H9 (cell line): Measurements from ENCODE around the gene MSH4. TPM values are rescaled to one million over a fixed set of nuclear protein-coding genes. Genes with fewer than 3 reads are reported as not detected.
"Not testable (repeated sequence)": the region's sequence is repeated elsewhere in the genome, so short reads cannot be mapped to it uniquely, and the experiment has no call there.

ENCODE experiments used
- DNase-seq: peaks from one replicate; pipeline ENCODE4 v3.0.0-alpha.2; 2017
- H2AFZ ChIP-seq: one replicate; pipeline ENCODE4 v1.6.1; 2013; ENCODE audit warnings: mild to moderate bottlenecking, low read length, control low read depth, moderate library complexity
- H2AK5ac ChIP-seq: 2 replicates; pipeline ENCODE4 v1.6.1; 2013; ENCODE audit warnings: low read length, control low read depth, mixed read lengths; ENCODE audit not compliant: insufficient read length
- H2BK120ac ChIP-seq: one replicate; pipeline ENCODE4 v1.6.1; 2013; ENCODE audit warnings: low read depth, mild to moderate bottlenecking, low read length, control low read depth, inconsistent platforms; ENCODE audit not compliant: poor library complexity, severe bottlenecking
- H2BK12ac ChIP-seq: 2 replicates; pipeline ENCODE4 v1.6.1; 2013; ENCODE audit warnings: low read length, control low read depth, mixed read lengths, low read depth; ENCODE audit not compliant: insufficient read length
- H2BK15ac ChIP-seq: 2 replicates; pipeline ENCODE4 v1.6.1; 2013; ENCODE audit warnings: low read depth, low read length, control low read depth
- H2BK20ac ChIP-seq: one replicate; pipeline ENCODE4 v1.6.1; 2013; ENCODE audit warnings: low read depth, mild to moderate bottlenecking, low read length, control low read depth, inconsistent platforms; ENCODE audit not compliant: poor library complexity, severe bottlenecking
- H2BK5ac ChIP-seq: 2 replicates; pipeline ENCODE4 v1.6.1; 2013; ENCODE audit warnings: low read length, control low read depth, mixed read lengths; ENCODE audit not compliant: insufficient read length
- H3K14ac ChIP-seq: 2 replicates; pipeline ENCODE4 v1.6.1; 2013; ENCODE audit warnings: low read length, control low read depth; ENCODE audit not compliant: insufficient read depth
- H3K18ac ChIP-seq: 2 replicates; pipeline ENCODE4 v1.6.1; 2013; ENCODE audit warnings: low read depth, mild to moderate bottlenecking, mixed read lengths, low read length, control low read depth; ENCODE audit not compliant: insufficient read length
- H3K23ac ChIP-seq: 2 replicates; pipeline ENCODE4 v1.6.1; 2013; ENCODE audit warnings: low read length, control low read depth, mixed read lengths, low read depth; ENCODE audit not compliant: insufficient read length
- H3K23me2 ChIP-seq: 2 replicates; pipeline ENCODE4 v1.6.1; 2013; ENCODE audit warnings: low read depth, mild to moderate bottlenecking, mixed read lengths, low read length, control low read depth; ENCODE audit not compliant: insufficient read length, poor library complexity, severe bottlenecking
- H3K27ac ChIP-seq: 2 replicates; pipeline ENCODE4 v1.5.1; 2013; ENCODE audit warnings: low read length, control low read depth, mixed read lengths, low read depth; ENCODE audit not compliant: insufficient read length
- H3K27me3 ChIP-seq: 2 replicates; pipeline ENCODE4 v1.6.1; 2013; ENCODE audit warnings: low read length, control low read depth, inconsistent platforms; ENCODE audit not compliant: insufficient read depth
- H3K4ac ChIP-seq: 2 replicates; pipeline ENCODE4 v1.6.1; 2013; ENCODE audit warnings: low read depth, mild to moderate bottlenecking, control low read depth, inconsistent platforms, low read length, moderate library complexity
- H3K4me1 ChIP-seq: 2 replicates; pipeline ENCODE4 v1.6.1; 2013; ENCODE audit warnings: low read length, control low read depth, inconsistent platforms; ENCODE audit not compliant: insufficient read depth
- H3K4me2 ChIP-seq: 2 replicates; pipeline ENCODE4 v1.6.1; 2013; ENCODE audit warnings: low read length, control low read depth, mixed read lengths; ENCODE audit not compliant: insufficient read length, insufficient read depth
- H3K56ac ChIP-seq: 2 replicates; pipeline ENCODE4 v1.6.1; 2013; ENCODE audit warnings: low read depth, mild to moderate bottlenecking, mixed read lengths, low read length, control low read depth; ENCODE audit not compliant: insufficient read length
- H3K79me1 ChIP-seq: 2 replicates; pipeline ENCODE4 v1.6.1; 2013; ENCODE audit warnings: low read depth, mild to moderate bottlenecking, moderate library complexity, low read length, control low read depth, inconsistent platforms; ENCODE audit not compliant: insufficient read depth, poor library complexity, severe bottlenecking
- H3K79me2 ChIP-seq: 2 replicates; pipeline ENCODE4 v1.6.1; 2013; ENCODE audit warnings: low read length, control low read depth, inconsistent platforms; ENCODE audit not compliant: insufficient read depth
- H3K9ac ChIP-seq: 2 replicates; pipeline ENCODE4 v1.6.1; 2013; ENCODE audit warnings: low read length, control low read depth, mixed read lengths; ENCODE audit not compliant: insufficient read length; ENCODE audit errors: extremely low read depth
- H3K9me3 ChIP-seq: one replicate; pipeline ENCODE4 v1.6.1; 2013; ENCODE audit warnings: low read depth, low read length, inconsistent platforms; ENCODE audit not compliant: control insufficient read depth
- H3T11ph ChIP-seq: one replicate; pipeline ENCODE4 v1.6.1; 2013; ENCODE audit warnings: mild to moderate bottlenecking, low read length, control low read depth, inconsistent platforms
- H4K20me1 ChIP-seq: one replicate; pipeline ENCODE4 v1.6.1; 2013; ENCODE audit not compliant: control insufficient read depth, insufficient read length, insufficient read depth
- H4K5ac ChIP-seq: 2 replicates; pipeline ENCODE4 v1.6.1; 2013; ENCODE audit warnings: low read depth, mild to moderate bottlenecking, mixed read lengths, low read length, control low read depth; ENCODE audit not compliant: insufficient read length
- H4K8ac ChIP-seq: replicated peaks from 2 replicates; pipeline ENCODE4 v1.6.1; 2013; ENCODE audit warnings: low read length, control low read depth, mixed read lengths, low read depth; ENCODE audit not compliant: insufficient read length
- H4K91ac ChIP-seq: 2 replicates; pipeline ENCODE4 v1.6.1; 2013; ENCODE audit warnings: low read depth, mild to moderate bottlenecking, moderate library complexity, mixed read lengths, low read length, control low read depth; ENCODE audit not compliant: insufficient read length
- H3K27ac Mint-ChIP-seq, 3 experiments: 2 replicates in 2 of 3; 3 replicates in 1 of 3; pipeline ENCODE4 v1.8.0; 2020 to 2021; ENCODE audit warnings: mixed read lengths in 3 of 3, mild to moderate bottlenecking in 1 of 3, moderate library complexity in 1 of 3
- H3K27me3 Mint-ChIP-seq: 2 replicates; pipeline ENCODE4 v1.8.0; 2021; ENCODE audit warnings: low read depth, mild to moderate bottlenecking, moderate library complexity, mixed read lengths
- H3K36me3 Mint-ChIP-seq, 3 experiments: 2 replicates in 2 of 3; 3 replicates in 1 of 3; pipeline ENCODE4 v1.8.0; 2020 to 2021; ENCODE audit warnings: low read depth in 3 of 3, mixed read lengths in 3 of 3; ENCODE audit not compliant: insufficient read depth in 1 of 3
- H3K4me1 Mint-ChIP-seq, 2 experiments: 2 replicates each; pipeline ENCODE4 v1.8.0; 2020; ENCODE audit warnings: mixed read lengths in 2 of 2
- H3K4me3 Mint-ChIP-seq, 2 experiments: 2 replicates in 1 of 2; 3 replicates in 1 of 2; pipeline ENCODE4 v1.8.0; 2020 to 2021; ENCODE audit warnings: mild to moderate bottlenecking in 2 of 2, mixed read lengths in 2 of 2, moderate library complexity in 1 of 2
- H3K9me3 Mint-ChIP-seq, 2 experiments: 2 replicates in 1 of 2; 3 replicates in 1 of 2; pipeline ENCODE4 v1.8.0; 2020; ENCODE audit warnings: mild to moderate bottlenecking in 2 of 2, mixed read lengths in 2 of 2, moderate library complexity in 1 of 2
- WGBS: extraction: QIAGEN DNeasy Blood & Tissue Kit; methylation state at CpG from one replicate; pipeline ENCODE4 v1.1.7; 2013; ENCODE audit warnings: missing lambda C conversion rate, low lambda C conversion rate, mixed read lengths; ENCODE audit not compliant: insufficient read length; ENCODE audit errors: extremely low coverage; 5-methylcytosine and 5-hydroxymethylcytosine counted together
- total RNA-seq: library from RNA; stranded (reverse); gene quantifications from 2 replicates; pipeline ENCODE4 v1.2.1, GENCODE V29; 2021

The MSH4 gene
- total RNA-seq, 1 experiment from 2014 or later, result 0.63 TPM

- not testable (repeated sequence) for DNase-seq, H4K5ac ChIP-seq, H3K23ac ChIP-seq, H4K91ac ChIP-seq, H2AK5ac ChIP-seq, H3K56ac ChIP-seq, H2BK5ac ChIP-seq, H3K27me3 ChIP-seq, H3K9me3 ChIP-seq, H4K20me1 ChIP-seq, H3K27ac Mint-ChIP-seq, H3K4me3 Mint-ChIP-seq, H3K23me2 ChIP-seq, H3K4me1 ChIP-seq, H4K8ac ChIP-seq, H3K9ac ChIP-seq, H3K4me1 Mint-ChIP-seq, H2BK20ac ChIP-seq, H2AFZ ChIP-seq, H3K27ac ChIP-seq, H2BK12ac ChIP-seq, H3T11ph ChIP-seq, H3K4me2 ChIP-seq, H3K14ac ChIP-seq, H3K79me2 ChIP-seq, H3K79me1 ChIP-seq, H2BK120ac ChIP-seq, H3K4ac ChIP-seq, H2BK15ac ChIP-seq, H3K18ac ChIP-seq
- Mint-ChIP-seq H3K27me3 (peaks cover 25% of the 10 kb centered on the region), H3K36me3 (peaks cover 0 to 12% (median 10%) of the 10 kb centered on the region in 3 experiments; a peak in 4 of 7 replicates), H3K9me3 (peaks cover 11 to 20% of the 10 kb centered on the region in 2 experiments)
- no CpG with 5 or more reads among the region's 5 CpGs for WGBS
Measured at GRCh38 chr1:75778694-75779093, 18.0 kb upstream of the MSH4 start.

DNA sequence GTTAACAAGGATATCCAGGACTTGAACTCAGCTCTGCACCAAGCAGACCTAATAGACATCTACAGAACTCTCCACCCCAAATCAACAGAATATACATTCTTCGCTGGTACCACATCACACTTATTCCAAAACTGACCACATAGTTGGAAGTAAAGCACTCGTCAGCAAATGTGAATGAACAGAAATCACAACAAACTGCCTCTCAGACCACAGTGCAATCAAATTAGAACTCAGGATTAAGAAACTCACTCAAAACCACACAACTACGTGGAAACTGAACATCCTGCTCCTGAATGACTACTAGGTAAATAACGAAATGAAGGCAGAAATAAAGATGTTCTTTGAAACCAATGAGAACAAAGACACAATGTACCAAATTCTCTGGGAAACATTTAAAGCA, 16.5 kb upstream of the MSH4 start:
- Mint-ChIP-seq H3K9me3 (peaks cover 11 to 19% of the 10 kb centered on the region in 2 experiments), H3K36me3 (peaks cover 0 to 12% (median 10%) of the 10 kb centered on the region in 3 experiments; a peak in 4 of 7 replicates), H3K27me3 (peaks cover 25% of the 10 kb centered on the region), H3K27ac (0 out of 7 replicates have a peak overlapping the region, but pooled peaks of 1 of the 3 experiments have one; percentile 7)
- H3K4me2 ChIP-seq, H3K14ac ChIP-seq, H2AK5ac ChIP-seq, H3K79me2 ChIP-seq, H3K4ac ChIP-seq, H3K4me1 Mint-ChIP-seq, H3T11ph ChIP-seq, H3K9ac ChIP-seq, H3K9me3 ChIP-seq, H3K4me1 ChIP-seq, H3K18ac ChIP-seq, H2BK15ac ChIP-seq, H4K8ac ChIP-seq, H2BK120ac ChIP-seq, H2AFZ ChIP-seq, H4K20me1 ChIP-seq, H2BK20ac ChIP-seq, H3K23me2 ChIP-seq, H3K27me3 ChIP-seq, H3K27ac ChIP-seq, H3K56ac ChIP-seq, H3K4me3 Mint-ChIP-seq, H4K91ac ChIP-seq, H4K5ac ChIP-seq, DNase-seq, H3K23ac ChIP-seq, H3K79me1 ChIP-seq, H2BK12ac ChIP-seq, H2BK5ac ChIP-seq: not testable (repeated sequence)
- no CpG with 5 or more reads among the region's 4 CpGs for WGBS
